K562 (cell line): Measurements from ENCODE around the gene ZEB2. TPM values are rescaled to one million over a fixed set of nuclear protein-coding genes. Genes with fewer than 3 reads are reported as not detected.

ENCODE experiments used
- ASH1L ChIP-seq: fragments of 450-650 bp; IDR thresholded peaks from 2 replicates; pipeline ENCODE4 v1.6.1; 2018; ENCODE audit warnings: borderline replicate concordance, mild to moderate bottlenecking, low read depth; ENCODE audit not compliant: partially characterized antibody
- BACH1 ChIP-seq: fragments of 200-800 bp; sonication (Bioruptor generic); IDR thresholded peaks from 2 replicates; pipeline ENCODE4 v1.6.1; 2016; ENCODE audit warnings: missing genetic modification characterization, missing compliant biosample characterization
- BDP1 ChIP-seq: IDR thresholded peaks from 3 replicates; pipeline ENCODE4 v1.6.1; 2011; ENCODE audit not compliant: insufficient read length, insufficient read depth
- DACH1 ChIP-seq: fragments of 450-650 bp; IDR thresholded peaks from 2 replicates; pipeline ENCODE4 v1.6.1; 2018; ENCODE audit not compliant: partially characterized antibody
- EP300 ChIP-seq: IDR thresholded peaks from 2 replicates; pipeline ENCODE4 v1.6.1; 2012; ENCODE audit warnings: low read length, improper control_type of control experiment
- HNRNPK ChIP-seq: fragments of 200-400 bp; formaldehyde crosslinking; IDR thresholded peaks from one replicate; pipeline ENCODE4 v1.6.1; 2018; ENCODE audit warnings: mild to moderate bottlenecking, low read depth, low read length; ENCODE audit not compliant: poor library complexity, severe bottlenecking
- LARP7 ChIP-seq: fragments of 450-650 bp; IDR thresholded peaks from 2 replicates; pipeline ENCODE4 v1.6.1; 2016
- MBD1 ChIP-seq: fragments of 250-450 bp; sonication (Bioruptor Pico); IDR thresholded peaks from 2 replicates; pipeline ENCODE4 v1.8.0; 2022; ENCODE audit warnings: inconsistent platforms
- MBD2 ChIP-seq: sonication (generic); IDR thresholded peaks from 2 replicates; pipeline ENCODE4 v1.6.1; 2016; ENCODE audit warnings: low read depth, borderline replicate concordance
- MLX ChIP-seq, 2 experiments: fragments of 450-650 bp in 1 of 2; sonication (generic) in 1 of 2; formaldehyde crosslinking; conservative IDR thresholded peaks; 2 replicates each; pipeline versions ENCODE4 v1.4.0 to v1.8.1; 2020 to 2022; ENCODE audit warnings: mild to moderate bottlenecking in 1 of 2, missing genetic modification reagents in 1 of 2
- NCOR1 ChIP-seq: fragments of 450-650 bp; IDR thresholded peaks from 2 replicates; pipeline ENCODE4 v1.6.1; 2016; ENCODE audit warnings: mild to moderate bottlenecking, moderate library complexity
- NKRF ChIP-seq: fragments of 450-650 bp; IDR thresholded peaks from 2 replicates; pipeline ENCODE4 v1.6.1; 2016; ENCODE audit warnings: borderline replicate concordance
- PHF20 ChIP-seq: fragments of 450-650 bp; IDR thresholded peaks from 2 replicates; pipeline ENCODE4 v1.6.1; 2018; ENCODE audit not compliant: partially characterized antibody
- PHF21A ChIP-seq: fragments of 450-650 bp; IDR thresholded peaks from 2 replicates; pipeline ENCODE4 v1.6.1; 2017; ENCODE audit warnings: low read depth, borderline replicate concordance
- POLR2AphosphoS5 ChIP-seq: IDR thresholded peaks from 2 replicates; pipeline ENCODE4 v1.6.1; 2011; ENCODE audit warnings: mild to moderate bottlenecking, low read depth, low read length, moderate library complexity; ENCODE audit not compliant: control insufficient read depth, insufficient read depth
- POLR2H ChIP-seq: IDR thresholded peaks from 2 replicates; pipeline ENCODE4 v1.6.1; 2016; ENCODE audit warnings: missing genetic modification characterization, low read depth, mild to moderate bottlenecking, control low read depth, missing compliant biosample characterization, moderate library complexity
- RBFOX2 ChIP-seq: fragments of 200-400 bp; formaldehyde crosslinking; IDR thresholded peaks from 2 replicates; pipeline ENCODE4 v1.6.1; 2017; ENCODE audit warnings: low read depth, mild to moderate bottlenecking, low read length, moderate library complexity
- RBM22 ChIP-seq: fragments of 200-400 bp; formaldehyde crosslinking; IDR thresholded peaks from 2 replicates; pipeline ENCODE4 v1.6.1; 2018; ENCODE audit warnings: low read length, low read depth; ENCODE audit not compliant: poor library complexity, severe bottlenecking
- TARDBP ChIP-seq: fragments of 450-650 bp; IDR thresholded peaks from 2 replicates; pipeline ENCODE4 v1.6.1; 2016
- TBP ChIP-seq: optimal IDR thresholded peaks from 2 replicates; pipeline ENCODE3; 2011; ENCODE audit warnings: low read depth, low read length, improper control_type of control experiment
- ZBTB26 ChIP-seq: fragments of 450-650 bp; formaldehyde crosslinking; IDR thresholded peaks from 2 replicates; pipeline ENCODE4 v1.4.0; 2022; ENCODE audit warnings: missing genetic modification characterization
- ZBTB8A ChIP-seq: fragments of 450-650 bp; IDR thresholded peaks from 2 replicates; pipeline ENCODE4 v1.6.1; 2018; ENCODE audit warnings: mild to moderate bottlenecking, moderate library complexity; ENCODE audit not compliant: partially characterized antibody
- ZNF263 ChIP-seq: sonication (generic); formaldehyde crosslinking; IDR thresholded peaks from 2 replicates; pipeline ENCODE4 v1.8.0; 2022; ENCODE audit warnings: mild to moderate bottlenecking, missing genetic modification reagents, borderline replicate concordance
- polyA plus RNA-seq, 8 experiments: library from polyadenylated mRNA; depleted of rRNA in 4 of 8; stranded (reverse) in 5 of 8; unstranded in 3 of 8; fragments of >200 nt; fragmentation: Nextera tagmentation in 2 of 8; fragmentation: Illumina TruSeq in 1 of 8; extraction: Ambion mirVana in 2 of 8; extraction: Trizol in 1 of 8; gene quantifications; 2 replicates each; pipeline versions ENCODE4 v1.2.1 to v1.2.3, GENCODE V29; 2011 to 2014; ENCODE audit warnings: inconsistent platforms in 1 of 8, missing spikeins in 1 of 8
- total RNA-seq, 7 experiments: library from RNA; depleted of rRNA in 6 of 7; stranded (reverse); fragments of >200 nt in 6 of 7; fragmentation: Illumina TruSeq in 2 of 7; extraction: Trizol in 2 of 7; gene quantifications; 2 replicates each; pipeline versions ENCODE4 v1.2.1 to v1.2.3, GENCODE V29; 2011 to 2021; ENCODE audit warnings: low replicate concordance in 1 of 7

ZEB2 gene
- total and polyA plus RNA-seq, 9 of the 15 experiments (the other 6 are each of a cell fraction or from before 2014, with no cell fraction given), result 15.1 to 113 (median 72.3) TPM

GRCh38 chr2:144522897-144523595 is 3.1 kb upstream of the ZEB2 start (continued):
- TF ChIP-seq RBM22 (no peak), MBD1 (CRISPR knock-in tag) (no peak), BACH1 (tag) (no peak), TBP (no peak), ZNF263 (CRISPR knock-in tag) (no peak), POLR2AphosphoS5 (no peak; the same call in 1 of the 2 replicates), RBFOX2 (peak; percentile 55), NCOR1 (peak; percentile 59; the same call in 1 of the 2 replicates), TARDBP (no peak), HNRNPK (no peak), MBD2 (no peak), EP300 (peak; percentile 48; the same call in 1 of the 2 replicates), ZBTB26 (no peak), DACH1 (peak; percentile 53), ZBTB8A (no peak), POLR2H (tag) (no peak), PHF20 (no peak), LARP7 (no peak), NKRF (0 out of 2 replicates have a peak, but pooled peaks have one; percentile 19), BDP1 (no peak), PHF21A (no peak), ASH1L (no peak), MLX (CRISPR knock-in tag; conservative IDR thresholded peaks at IDR 0.05) (no peak)
